ENCODE results near the gene FAM163B.

The FAM163B gene

DNA sequence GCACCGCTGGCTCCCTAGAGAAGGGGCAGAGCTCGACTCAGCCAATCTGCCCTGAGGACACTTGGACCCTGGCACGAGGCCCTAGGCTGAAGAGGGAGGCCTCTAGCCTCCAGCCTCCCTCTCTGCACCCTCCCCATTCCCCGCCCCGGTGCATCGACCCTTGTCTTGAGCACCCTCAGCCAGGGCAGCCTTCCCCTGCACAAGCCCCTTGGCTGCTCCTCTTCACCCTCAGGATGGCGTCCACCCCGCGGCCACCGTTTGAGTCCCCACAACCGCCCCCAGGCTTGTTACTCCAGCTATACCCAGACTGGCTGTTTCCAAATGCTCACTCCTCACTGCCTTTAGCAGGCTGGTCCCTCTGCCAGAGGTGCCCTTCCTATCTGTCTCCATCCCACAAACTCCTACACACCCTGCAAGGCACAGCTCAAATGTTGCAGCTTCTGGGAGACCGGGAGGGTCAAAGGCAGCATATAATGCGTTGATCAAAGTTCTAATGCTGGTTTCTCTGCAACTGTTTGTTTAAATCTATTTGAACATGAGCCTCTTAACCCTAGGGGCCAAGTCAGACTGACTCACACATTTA, 6.5 kb upstream of the FAM163B start:
- no peak for DNase-seq

DNA sequence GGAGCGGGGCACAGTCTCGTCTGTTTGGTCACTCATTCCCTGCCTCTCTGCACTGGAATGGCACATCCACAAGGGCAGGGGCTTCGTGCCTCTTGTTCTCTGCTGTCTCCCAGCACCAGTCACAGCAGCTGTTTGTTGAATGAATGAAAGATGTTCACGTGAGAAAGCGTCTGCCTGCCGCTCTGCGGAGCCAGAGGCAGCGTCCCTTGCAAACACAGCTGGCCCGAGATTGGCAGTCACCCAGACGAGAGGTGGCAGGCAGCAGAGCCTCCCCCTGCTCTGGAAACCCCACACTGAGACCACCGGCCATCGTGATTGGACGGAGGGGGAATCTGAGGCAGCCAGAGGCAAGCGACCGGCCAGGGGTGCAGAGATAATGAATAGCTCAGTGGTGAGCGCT, 6.0 kb upstream of the FAM163B start:
- DNase-seq, result no peak

DNA sequence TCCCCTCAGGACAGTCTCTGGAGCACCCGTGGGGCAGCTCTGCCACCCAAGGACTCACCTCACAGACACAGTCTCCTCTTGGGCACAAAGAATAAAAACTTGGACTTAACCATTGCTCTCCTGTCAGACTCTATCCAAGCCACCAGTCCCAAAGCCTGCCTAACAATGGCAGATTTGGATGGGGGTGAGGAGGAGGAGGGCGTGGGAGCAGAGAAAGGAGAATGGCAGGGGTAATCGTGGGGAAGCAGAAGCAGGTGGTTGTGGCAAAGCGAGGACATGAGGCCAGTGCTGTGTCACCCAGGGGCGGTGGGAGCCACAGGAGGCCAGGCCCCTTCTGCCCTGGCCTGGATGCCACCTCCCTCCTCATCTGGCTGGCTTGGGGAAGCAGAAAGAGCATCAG, 5.5 kb upstream of the FAM163B start:
- DNase-seq, result no peak

DNA sequence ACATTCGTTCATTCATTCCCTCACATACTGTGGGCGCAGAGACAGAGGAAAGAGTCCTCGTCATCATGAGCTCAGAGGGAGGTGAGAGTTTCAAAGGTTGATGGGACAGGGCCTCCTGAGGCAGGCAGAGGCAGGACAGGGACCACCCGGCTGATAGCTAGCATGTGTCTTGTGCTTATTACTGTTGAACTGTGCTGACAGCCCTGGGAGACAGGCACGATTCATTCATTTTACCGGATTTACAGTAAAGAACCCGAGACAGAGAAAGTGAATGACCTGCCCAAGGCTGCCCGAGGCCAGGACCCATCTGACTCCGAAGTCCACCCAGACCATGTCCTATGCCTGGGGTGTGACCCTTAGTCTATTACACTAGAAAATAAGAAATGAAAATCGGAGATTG, 4.9 kb upstream of the FAM163B start:
- DNase-seq, result no peak

DNA sequence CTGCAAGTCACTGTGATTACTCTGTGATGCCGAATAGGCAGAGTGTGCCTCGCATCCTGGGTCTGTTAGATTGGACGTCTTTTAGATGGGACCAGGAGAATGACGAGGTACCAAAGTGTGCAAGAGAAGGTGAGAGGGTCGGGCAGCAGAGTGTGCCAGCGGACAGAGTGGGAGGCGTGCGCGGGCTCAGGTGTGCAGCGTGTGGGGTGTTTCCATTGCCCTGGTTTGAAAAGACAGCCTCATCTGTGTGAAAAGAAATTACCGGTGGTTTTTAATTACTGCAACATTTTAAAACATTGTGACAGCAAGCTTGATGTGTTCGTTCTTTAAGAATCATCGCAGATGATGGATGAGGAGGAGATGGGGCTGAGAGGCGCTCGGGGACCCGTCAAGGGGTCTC, 4.2 kb upstream of the FAM163B start:
- no peak for DNase-seq

DNA sequence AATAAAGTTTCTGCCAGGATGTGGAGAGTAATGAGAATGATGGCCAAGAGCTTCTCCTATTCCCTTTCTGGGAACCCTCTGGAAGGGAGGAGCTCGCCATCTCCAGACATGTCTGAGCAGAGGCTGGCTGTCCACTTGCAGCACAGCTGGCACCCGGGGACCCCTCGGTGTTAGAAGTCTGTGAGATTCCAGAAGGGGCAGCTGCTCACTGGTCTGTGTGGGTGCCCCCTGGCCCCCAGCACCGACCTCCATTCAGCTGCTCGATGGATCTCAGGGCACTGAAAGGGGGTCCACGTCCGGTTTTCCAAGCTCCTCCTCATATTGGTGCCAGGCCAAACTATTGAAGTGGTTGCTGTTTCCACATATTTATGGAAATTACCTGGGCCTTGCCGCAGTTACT, 3.6 kb upstream of the FAM163B start:
- DNase-seq, result no peak

DNA sequence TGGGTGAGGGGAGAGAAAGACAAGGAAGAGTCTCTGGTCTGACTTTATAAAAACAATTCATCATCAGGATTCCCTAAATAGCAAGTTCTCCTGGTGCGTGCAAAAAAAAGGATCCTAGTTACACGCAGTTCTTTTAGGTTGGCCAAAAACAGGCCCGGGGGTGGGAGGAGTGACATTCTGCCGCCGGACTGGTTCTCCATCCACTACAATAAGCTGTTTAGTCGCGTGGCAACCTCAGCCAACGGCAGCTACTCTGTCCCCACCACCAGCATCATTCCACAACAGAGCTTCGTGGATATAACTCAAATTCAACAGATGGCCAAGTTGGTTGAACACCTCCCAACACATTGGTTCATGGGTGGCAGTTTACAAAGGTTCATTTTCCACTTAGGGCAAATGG, 2.9 kb upstream of the FAM163B start:
- no peak for DNase-seq

DNA sequence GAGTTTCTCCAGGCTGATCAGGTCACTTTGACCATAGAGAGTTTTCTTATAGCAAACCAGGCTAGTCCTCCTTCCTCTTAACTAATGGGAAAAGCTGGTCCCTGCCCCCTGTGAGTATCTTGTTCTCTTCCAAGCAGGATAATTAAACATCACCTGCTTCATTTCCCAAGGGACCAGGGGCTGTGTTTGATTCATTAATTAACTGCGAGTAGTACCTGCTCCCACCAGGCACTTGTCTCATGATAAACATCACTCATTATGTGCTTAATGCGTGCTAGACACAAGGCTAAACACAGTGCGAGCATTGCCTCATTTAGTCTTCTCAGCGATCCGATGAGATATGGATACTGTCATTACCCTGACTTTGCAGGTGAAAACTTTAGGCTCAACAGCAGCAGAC, 1.7 kb upstream of the FAM163B start:
- DNase-seq, result no peak

DNA sequence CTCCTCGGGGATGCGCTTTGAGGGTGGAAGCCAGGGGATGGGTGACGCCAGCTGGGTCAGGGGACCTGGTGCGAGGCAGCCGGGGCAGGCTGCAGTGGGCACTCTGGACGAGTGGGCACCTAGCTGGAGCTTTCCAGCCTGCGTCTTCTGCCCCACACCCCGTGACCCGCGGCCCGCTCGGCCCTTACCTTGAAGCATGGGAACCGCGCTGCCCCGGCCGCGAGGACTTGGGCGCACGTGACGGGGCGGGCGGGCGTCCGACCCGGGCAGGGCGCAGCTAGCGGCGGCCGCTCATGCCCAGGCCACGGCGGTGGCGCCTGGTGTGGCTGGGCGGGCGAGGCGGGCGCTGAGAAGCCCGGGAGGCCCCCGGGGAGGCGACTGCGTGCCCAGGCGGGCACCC, 300 bp downstream of the FAM163B start:
- DNase-seq, result no peak

DNA sequence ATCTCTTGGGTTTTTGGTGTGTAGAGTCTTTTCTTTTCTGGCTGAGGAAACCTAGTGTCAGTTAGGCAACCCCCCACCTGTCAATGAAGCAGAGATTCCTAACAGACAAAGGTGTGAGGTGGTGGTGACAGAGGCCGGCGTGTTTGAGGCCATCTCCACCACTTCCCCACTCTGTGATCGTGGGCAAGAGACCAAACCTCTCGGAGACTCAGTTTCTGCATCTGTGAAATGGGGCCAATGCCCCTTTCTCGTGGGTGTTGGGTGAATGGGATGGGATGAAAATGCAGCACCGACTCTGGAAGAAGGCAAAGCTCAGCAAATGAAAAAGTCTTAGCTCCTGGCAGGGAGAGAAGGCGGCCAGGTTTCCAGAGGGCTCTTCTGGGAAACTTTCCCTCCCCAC, 807 bp downstream of the FAM163B start:
- DNase-seq, result no peak

DNA sequence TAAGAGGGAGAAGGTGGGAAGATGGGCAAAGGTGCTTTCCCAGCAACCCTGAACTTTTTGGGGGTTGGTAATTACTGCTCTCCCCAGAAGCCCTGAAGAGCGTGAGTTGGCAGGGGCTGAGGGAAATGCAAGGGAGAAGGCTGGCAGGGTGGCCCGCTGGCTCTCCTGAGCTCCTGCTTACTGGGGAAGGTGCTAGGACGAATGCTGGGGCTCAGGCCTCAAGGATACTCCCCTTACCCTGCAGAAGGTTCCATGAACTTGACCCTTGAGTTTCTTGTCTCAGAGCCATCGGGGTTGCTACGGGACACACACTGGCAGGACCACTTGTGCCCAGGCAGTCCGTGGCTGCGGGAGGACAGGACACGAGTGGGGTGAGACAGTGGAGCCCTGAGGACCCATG, 1.2 kb downstream of the FAM163B start:
- DNase-seq, result no peak

DNA sequence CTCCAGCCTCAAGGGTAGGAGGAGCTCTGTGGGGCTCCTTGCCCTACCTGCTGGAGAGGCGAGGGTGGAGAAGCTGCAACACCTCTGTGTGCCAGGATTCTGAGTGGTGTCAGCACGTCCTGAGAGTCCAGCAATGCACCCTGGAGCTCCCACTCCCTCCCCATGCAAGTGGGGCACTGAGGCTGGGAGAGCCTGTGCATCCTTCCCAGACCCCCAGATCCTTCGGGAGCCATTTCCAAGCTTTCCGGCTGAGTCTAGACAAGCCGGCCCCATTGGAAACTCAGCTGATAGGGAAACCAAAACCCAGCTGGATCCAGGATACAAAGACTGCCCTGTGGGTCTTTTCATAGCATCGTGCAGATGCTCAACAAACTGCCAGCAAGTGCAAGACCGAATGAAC, 1.8 kb downstream of the FAM163B start:
- DNase-seq, result no peak

DNA sequence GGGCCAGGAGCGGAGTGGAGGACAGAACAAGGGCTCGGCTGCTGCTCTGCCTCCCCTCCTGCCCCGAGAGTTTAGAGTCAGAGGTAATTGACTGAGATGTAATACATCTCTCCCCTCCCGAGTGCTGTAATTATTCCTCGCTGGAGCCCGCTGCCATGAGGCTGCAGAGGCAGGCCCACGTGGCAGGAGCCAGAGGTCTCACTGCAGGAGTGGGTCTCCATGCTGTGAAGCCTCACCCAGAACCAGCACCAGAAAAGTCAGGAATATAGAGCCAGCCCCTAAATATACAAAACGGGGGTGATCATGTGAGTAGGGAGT, 2.5 kb downstream of the FAM163B start:
- no peak for DNase-seq

DNA sequence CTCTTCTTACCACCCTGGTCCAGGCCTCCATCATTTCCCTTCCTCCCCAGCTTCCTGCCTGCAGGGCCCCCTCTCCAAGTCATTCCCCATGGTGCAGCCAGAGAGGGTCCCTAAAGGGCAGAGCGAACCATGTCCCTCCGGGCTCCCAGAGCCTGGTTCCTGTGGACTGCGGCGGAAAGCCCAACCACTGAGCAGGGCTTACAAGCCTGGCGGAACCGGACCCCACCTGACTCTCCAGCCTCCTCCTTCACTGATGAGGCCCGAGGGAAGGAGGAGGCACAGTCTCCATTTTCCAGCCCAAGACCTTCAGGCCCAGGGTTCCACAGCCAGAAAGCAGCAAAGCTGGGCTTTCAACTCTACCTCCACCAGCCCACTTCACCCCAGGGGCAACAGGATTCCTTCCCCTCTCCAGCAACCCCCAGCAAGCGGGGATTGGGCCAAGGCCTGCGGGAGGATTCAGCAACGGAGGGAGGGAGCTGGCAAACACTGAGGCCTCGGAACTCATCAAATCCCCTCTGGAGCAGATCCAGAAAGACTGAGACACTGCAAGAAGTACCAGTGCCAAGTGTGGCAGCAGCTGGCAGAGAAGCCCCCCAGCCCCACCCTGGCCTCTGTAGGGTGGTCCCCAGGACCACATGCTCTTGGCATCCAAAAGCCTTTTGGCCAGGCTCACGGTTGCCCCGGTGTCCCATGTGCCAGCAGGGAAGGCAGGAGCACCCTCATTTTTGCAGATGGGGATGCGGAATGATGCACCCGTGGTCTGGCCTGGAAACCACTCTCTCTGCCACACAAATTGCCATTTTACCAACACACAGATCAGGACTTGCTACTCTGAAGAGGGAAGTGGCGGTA, 3.1 kb downstream of the FAM163B start:
- DNase-seq, result no peak

DNA sequence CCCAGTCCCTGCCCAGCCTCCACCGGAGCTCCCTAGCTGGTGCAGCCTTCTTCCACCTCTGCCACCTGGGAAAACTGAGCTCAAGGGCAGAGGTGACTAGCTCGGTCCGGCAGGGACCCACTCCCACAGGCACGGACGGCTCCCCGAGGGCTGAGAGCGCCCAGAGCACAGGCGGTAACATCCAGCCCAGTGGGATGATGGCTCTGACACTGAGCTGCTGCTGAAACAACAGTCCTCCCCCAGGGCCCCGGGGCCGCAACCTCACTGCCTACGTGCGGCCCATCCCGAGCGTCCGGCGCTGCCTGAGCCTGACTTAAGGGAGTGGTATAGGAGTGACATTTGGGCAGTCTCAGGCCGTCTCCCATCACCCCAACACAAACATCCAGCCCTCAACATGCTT, 3.7 kb downstream of the FAM163B start:
- DNase-seq, result no peak

DNA sequence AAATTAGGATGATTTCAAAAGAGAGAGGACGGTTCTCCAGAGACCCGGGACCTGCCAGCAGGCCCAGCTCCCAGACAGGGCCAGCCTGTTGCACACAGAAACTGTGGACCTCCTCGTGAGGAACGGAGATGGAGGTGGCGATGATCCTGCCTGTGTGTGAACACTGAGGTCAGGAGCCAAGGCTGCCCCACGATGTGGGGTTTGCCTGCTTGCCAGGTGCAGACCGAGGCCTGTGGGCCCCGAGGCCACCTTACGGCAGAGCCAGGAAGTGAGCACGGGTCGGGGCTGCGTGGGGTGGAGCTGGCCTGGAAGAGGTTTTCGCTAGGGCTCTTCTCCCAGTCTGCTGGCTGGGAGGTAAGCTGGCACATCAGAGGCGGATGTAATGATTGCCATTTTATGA, 4.3 kb downstream of the FAM163B start:
- no peak for DNase-seq

DNA sequence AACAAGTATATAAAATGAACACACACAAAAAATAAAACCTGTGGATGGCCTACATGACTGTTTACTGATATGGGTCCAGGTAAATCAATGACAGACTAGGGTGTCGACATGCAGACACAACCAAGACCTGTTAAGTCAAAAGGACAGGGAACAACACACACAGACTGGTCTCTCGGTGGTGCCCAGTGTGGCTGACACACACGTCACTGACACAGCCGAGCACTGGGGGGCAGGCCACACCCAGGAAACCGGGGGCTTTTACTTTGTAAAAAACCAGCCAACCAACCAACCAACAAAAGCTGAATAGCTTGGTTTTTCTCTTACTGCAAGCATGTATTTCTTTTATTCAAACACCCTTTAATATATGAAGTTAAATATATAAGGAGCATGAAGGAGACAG, 5.0 kb downstream of the FAM163B start:
- no peak for DNase-seq

DNA sequence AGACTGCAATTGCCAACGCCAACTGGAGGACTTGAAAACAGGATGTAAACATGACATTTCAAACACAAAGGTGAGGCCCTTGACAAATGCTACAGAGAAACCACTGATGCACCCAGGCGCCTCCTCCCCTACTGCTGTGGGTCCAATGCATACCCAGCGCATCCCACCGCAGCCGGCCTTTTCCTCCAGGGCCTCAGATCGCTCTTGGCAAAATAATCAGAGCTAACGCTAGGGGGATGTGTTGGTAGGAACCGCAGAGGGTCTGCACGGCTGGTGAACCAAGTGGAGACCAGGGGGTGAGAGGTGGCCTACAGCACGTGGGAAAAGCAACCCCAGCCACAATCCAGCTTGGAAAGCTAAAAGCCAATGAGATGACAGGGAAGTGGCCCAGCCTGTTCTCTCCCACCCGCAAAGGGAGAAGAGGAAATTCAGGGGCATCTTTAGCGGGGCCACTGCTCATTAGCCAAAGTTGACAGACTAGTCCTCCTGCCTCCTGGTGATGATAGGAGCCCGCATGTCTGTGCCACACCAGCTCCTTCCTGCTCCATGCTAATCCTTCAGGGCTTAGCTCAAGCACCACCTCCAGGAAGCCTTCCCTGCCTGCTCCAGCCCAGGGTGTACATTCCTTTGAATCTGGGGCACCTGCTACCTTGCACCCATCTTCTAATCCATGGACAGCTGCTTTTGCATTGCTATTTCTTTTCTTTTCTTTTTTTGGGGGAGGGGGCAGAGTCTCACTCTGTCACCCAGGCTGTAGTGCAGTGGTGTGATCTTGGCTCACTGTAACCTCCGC, 5.9 kb downstream of the FAM163B start:
- DNase-seq, result no peak

DNA sequence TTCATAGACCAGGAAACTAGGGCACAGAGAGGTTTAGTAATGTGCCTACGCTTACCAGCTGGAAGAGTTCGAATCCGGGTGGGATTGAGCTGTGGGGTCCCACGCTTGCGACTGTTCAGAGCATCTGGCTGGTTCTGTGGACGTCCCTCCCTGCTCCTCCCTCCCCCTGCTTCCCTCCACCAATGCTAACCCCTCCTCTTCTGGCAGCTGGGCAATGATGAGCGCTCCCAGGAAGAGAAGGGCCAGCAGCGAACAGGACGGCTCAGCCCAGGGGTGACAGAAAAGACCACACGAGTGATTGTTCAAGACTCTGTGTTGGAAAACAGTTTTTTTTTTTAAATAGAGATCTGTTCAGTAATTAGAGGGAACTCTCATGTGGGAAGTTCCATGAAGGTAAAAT, 6.9 kb downstream of the FAM163B start:
- DNase-seq, result no peak

DNA sequence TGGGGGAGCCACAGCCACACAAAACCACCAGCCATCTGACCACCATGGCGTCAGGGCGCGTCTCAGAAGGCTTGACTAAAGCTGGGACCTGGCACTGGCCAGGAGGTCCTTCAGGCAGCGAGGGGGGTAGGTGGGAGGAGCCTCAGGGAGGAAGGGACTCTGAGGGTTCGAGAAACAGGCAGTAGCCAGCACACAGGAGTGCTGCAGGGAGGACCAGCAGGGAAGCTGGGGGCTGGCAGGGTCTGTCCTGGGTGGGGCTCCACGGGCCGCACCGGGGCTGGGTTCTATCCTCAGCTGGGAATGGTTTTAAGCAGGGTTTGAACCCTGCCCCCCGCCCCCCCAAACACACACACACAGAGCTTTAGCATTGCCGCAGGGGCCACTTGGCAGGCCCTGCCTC, 7.4 kb downstream of the FAM163B start:
- DNase-seq, result no peak

DNA sequence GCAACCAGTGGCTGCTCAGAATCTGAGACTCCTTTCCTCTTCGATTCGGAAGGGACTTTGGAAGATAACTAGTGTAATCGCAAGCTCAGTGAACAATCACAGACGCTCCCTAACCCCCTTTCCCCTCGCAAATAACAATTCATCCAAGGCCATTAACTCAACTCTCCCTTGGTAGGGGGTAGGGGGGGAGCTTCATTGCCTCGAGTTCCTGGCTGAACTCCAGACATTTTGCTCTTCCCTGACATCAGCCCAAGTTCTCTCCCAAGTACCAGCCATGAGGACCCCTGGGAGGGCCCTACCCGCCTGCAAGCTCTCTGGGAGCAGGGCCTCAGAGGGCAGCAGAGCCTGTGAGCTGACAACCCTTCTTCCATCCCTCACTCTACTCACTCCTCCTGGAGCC, 8.4 kb downstream of the FAM163B start:
- DNase-seq, result no peak

DNA sequence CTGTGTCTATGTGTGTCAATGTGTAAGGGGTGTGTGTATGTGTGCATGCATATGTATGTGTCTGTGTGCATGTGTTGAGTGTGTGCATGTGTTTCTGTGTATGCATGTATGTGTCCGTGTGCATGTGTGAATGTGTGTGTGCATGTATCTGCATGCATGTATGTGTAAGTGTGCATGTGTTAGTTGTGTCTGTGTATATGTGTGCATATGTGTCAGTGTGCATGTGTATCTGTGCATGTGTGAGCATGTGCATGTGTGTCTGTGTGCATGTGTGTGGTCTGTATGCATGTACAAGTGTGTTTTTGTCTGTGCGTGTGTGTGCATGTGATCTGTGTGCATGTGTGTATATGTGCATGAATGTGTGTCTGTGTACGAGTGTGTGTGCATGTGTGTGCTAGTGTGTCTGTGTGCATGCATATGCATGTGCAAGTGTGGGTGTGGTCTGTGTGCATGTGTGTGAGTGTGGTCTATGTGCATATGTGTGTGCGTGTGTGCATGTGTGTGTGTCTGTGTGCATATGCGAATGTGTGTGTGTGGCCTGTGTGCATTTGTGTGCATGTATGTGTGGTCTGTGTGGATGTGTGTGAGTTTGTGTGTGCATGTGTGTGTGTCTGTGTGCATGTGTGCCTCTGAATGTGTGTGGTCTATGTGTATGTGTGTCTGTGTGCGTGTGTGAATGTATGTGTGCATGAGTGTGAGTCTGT, 9.6 kb downstream of the FAM163B start:
- no peak for DNase-seq

DNA sequence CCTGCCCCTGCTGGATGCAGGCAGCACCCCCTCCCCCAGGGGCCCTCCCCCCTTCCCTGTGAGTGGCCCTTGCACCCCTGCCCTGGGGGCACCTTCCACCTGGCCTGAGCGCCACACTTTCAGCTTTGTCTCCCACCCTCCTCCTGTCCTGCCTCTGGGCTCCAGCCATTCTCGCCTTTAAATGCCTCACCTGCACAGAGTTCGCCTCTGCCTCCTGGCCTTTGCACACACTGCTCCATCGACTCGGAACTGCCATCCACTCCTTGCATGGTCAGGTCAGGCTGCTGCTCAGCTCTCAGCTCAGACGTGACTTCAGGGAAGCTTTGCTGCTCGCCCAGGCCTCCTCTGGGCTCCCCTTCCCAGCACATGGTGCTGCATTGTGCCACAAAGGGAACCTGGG, 10.2 kb downstream of the FAM163B start:
- DNase-seq, result no peak
